ENCODE data around the gene CSF1R. TPM values are rescaled to one million over a fixed set of nuclear protein-coding genes. Genes with fewer than 3 reads are reported as not detected.
A peak's percentile ranks its signal among the peaks of the same experiment; 100 is the strongest.

CSF1R gene
- total RNA-seq, 1 donor = under 0.01 TPM

- DNase-seq (ENCODE audit: low read depth) = peak; percentile 52
- TF ChIP-seq CTCF (IDR thresholded peaks at IDR 0.05; ENCODE audit: insufficient read depth, low read length) = no peak
- H3K4me3 ChIP-seq (ENCODE audit: low read depth, low read length) = no peak overlapping the region
Measured at GRCh38 chr5:150066901-150067396, 19.4 kb downstream of the CSF1R start.

- DNase-seq (ENCODE audit: low read depth) = no peak
Measured at GRCh38 chr5:150066436-150066835, 19.9 kb downstream of the CSF1R start.

GRCh38 chr5:150065886-150066285 lies 20.5 kb downstream of the CSF1R start:
- H3K4me3 ChIP-seq (ENCODE audit: low read depth, low read length) = no peak overlapping the region
- no peak for TF ChIP-seq CTCF (IDR thresholded peaks at IDR 0.05; ENCODE audit: insufficient read depth, low read length)
- DNase-seq (ENCODE audit: low read depth) = no peak

More at GRCh38 chr5:150066436-150066835, 19.9 kb downstream of the CSF1R start:
- no peak overlapping the region for H3K4me3 ChIP-seq (ENCODE audit: low read depth, low read length)
- no peak for TF ChIP-seq CTCF (IDR thresholded peaks at IDR 0.05; ENCODE audit: insufficient read depth, low read length)

- peak; percentile 17 for DNase-seq (ENCODE audit: low read depth)
- no peak for TF ChIP-seq CTCF (IDR thresholded peaks at IDR 0.05; ENCODE audit: insufficient read depth, low read length)
- H3K4me3 ChIP-seq (ENCODE audit: low read depth, low read length) = no peak overlapping the region
Measured at GRCh38 chr5:150065346-150065745, 21.0 kb downstream of the CSF1R start.

GRCh38 chr5:150064681-150065220 lies 21.6 kb downstream of the CSF1R start:
- no peak overlapping the region for H3K4me3 ChIP-seq (ENCODE audit: low read depth, low read length)
- TF ChIP-seq CTCF (IDR thresholded peaks at IDR 0.05; ENCODE audit: insufficient read depth, low read length) = no peak
- DNase-seq (ENCODE audit: low read depth) = no peak

GRCh38 chr5:150063638-150064037 lies 22.7 kb downstream of the CSF1R start:
- DNase-seq (ENCODE audit: low read depth) = no peak
- H3K4me3 ChIP-seq (ENCODE audit: low read depth, low read length) = no peak overlapping the region
- TF ChIP-seq CTCF (IDR thresholded peaks at IDR 0.05; ENCODE audit: insufficient read depth, low read length) = no peak
